ENCODE data around the gene PNP.

PNP gene

GRCh38 chr14:20470603-20470901 lies 1.3 kb downstream of the PNP start:
- peak overlapping the region; percentile 89 for H3K27ac ChIP-seq
- TF ChIP-seq ZFX (IDR thresholded peaks at IDR 0.05) (no peak), CTCF (conservative IDR thresholded peaks at IDR 0.05) (no peak)

- no peak overlapping the region for H3K27ac ChIP-seq
- TF ChIP-seq ZFX (IDR thresholded peaks at IDR 0.05): no peak
- TF ChIP-seq CTCF (conservative IDR thresholded peaks at IDR 0.05): no peak
Measured at GRCh38 chr14:20472536-20473169, 3.4 kb downstream of the PNP start.

- no peak for TF ChIP-seq CTCF (conservative IDR thresholded peaks at IDR 0.05)
- TF ChIP-seq ZFX (IDR thresholded peaks at IDR 0.05): no peak
- H3K27ac ChIP-seq: no peak overlapping the region
Measured at GRCh38 chr14:20476776-20477175, 7.6 kb downstream of the PNP start.

- TF ChIP-seq ZFX (IDR thresholded peaks at IDR 0.05): no peak
- H3K27ac ChIP-seq: no peak overlapping the region
Measured at GRCh38 chr14:20477211-20477876, 8.1 kb downstream of the PNP start.

- TF ChIP-seq CTCF (conservative IDR thresholded peaks at IDR 0.05): no peak
- no peak overlapping the region for H3K27ac ChIP-seq
Measured at GRCh38 chr14:20478894-20479293, 9.7 kb downstream of the PNP start.

- H3K27ac ChIP-seq: no peak overlapping the region
- TF ChIP-seq ZFX (IDR thresholded peaks at IDR 0.05) (no peak), CTCF (conservative IDR thresholded peaks at IDR 0.05) (no peak)
Measured at GRCh38 chr14:20482382-20482781, 13.2 kb downstream of the PNP start.

- no peak overlapping the region for H3K27ac ChIP-seq
- TF ChIP-seq CTCF (conservative IDR thresholded peaks at IDR 0.05) (no peak), ZFX (IDR thresholded peaks at IDR 0.05) (no peak)
Measured at GRCh38 chr14:20485900-20486299, 16.7 kb downstream of the PNP start.

Data from C4-2B (cell line).